ACC112 (cell line): ENCODE data around the gene ADSL.

ENCODE experiments used
- H2AFZ ChIP-seq: fragments of 200-600 bp; sonication (generic); one replicate; pipeline ENCODE4 v1.6.0; 2017; ENCODE audit warnings: antibody characterized with exemption, low read length; ENCODE audit not compliant: unreplicated experiment
- H3K27ac ChIP-seq: fragments of 200-600 bp; sonication (generic); 2 replicates; pipeline ENCODE4 v1.5.1; 2014; ENCODE audit warnings: low read depth, mild to moderate bottlenecking, antibody characterized with exemption, low read length, moderate library complexity
- H3K27me3 ChIP-seq: fragments of 200-600 bp; sonication (generic); 2 replicates; pipeline ENCODE4 v1.6.1; 2014; ENCODE audit warnings: mild to moderate bottlenecking, antibody characterized with exemption, low read length, moderate library complexity, mixed read lengths; ENCODE audit not compliant: insufficient read depth
- H3K36me3 ChIP-seq: fragments of 200-600 bp; sonication (generic); 2 replicates; pipeline ENCODE4 v1.6.1; 2016; ENCODE audit warnings: mild to moderate bottlenecking, antibody characterized with exemption, low read length, moderate library complexity, mixed read lengths; ENCODE audit not compliant: insufficient read depth
- H3K4me1 ChIP-seq: fragments of 200-600 bp; sonication (generic); one replicate; pipeline ENCODE4 v1.6.1; 2016; ENCODE audit warnings: low read length, mixed read lengths; ENCODE audit not compliant: insufficient read depth, unreplicated experiment, control insufficient read depth
- H3K4me3 ChIP-seq: fragments of 200-600 bp; sonication (generic); 2 replicates; pipeline ENCODE4 v1.5.1; 2014; ENCODE audit warnings: mild to moderate bottlenecking, low read depth, low read length
- H3K79me2 ChIP-seq: fragments of 200-600 bp; sonication (generic); one replicate; pipeline ENCODE4 v1.6.0; 2016; ENCODE audit warnings: low read length; ENCODE audit not compliant: control insufficient read depth, unreplicated experiment, insufficient read depth

The ADSL gene

DNA sequence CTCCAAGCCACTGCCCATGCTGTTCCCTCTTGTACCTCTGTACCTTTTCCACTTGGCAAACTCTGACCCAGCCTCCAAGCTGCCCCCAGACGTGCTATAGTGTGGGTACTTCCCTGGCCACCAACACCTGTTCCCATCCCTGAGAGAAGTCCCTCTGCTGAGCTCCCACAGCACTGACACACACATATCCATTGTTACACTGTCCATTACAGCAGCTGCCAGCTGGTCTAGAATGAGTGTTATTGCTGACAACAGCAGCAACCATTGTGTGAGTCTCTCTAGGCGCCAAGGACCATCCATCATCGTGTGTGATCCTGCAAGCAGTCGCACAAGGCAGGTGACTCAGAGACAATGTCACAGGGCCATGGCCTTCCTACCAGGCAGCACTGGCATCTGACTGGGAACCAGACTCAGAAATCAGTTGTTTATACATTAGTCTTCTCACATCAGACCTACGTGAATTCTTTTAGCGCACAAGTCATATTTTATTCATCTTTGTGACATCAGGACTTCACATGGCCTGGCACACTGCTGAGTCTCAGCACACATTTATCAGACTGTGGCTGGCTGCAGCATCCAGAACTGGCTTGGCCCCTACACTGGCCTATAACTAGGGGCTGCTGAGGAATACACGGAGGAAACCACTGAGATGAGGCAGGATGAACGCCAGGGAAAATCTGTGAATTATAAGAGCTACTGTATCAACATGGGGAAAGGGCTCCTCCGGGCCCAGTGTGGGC is 80.5 kb downstream of the ADSL start:
- Histone ChIP-seq H3K27me3 (no peaks in the 10 kb centered on the region), H3K4me3 (no peak overlapping the region), H3K79me2 (no peaks in the 10 kb centered on the region), H3K27ac (no peak overlapping the region), H3K4me1 (no peaks in the 10 kb centered on the region), H2AFZ (no peak overlapping the region), H3K36me3 (no peaks in the 10 kb centered on the region)

DNA sequence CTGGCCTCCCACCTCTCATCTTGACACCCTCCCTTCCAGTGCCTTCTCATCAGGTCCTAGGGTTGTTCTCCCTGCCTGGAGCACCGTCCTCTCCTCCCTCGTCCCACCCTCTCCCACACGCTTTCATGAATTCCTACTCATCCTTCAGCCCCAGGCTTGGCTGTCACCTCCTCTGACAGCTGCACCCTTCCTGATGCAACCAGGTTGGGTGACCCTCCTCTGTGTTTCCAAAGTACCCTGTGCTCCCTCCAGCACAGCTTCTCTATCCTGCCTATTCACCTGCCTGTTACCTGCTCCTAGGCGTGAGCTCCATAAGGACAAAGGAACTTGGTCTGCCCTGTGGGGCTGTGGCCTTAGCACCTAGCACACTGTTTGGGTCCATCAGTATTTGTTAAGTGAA is 82.5 kb downstream of the ADSL start:
- no peak overlapping the region for H3K4me3 ChIP-seq

DNA sequence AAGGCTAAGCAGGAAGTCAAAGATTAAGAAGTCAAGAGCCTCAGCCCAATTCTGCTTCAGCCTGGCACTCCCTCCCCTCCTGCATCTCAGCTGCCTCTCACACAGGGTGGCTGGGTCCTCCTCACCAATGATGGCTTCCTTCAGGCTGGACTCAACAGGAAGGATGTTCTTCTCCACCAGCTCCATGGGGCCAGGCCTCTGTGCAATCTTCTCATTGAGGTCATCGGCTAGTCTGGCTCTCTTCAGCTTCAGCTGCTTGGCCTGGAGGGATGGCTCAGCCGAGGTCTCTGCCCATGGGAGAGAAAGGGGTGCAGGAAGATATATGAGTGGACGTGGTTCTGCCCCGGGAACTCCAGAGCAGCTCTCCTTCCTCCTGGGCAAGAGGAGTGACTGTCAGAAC is 83.2 kb downstream of the ADSL start:
- Histone ChIP-seq H2AFZ (no peak overlapping the region), H3K36me3 (no peaks in the 10 kb centered on the region), H3K27me3 (no peaks in the 10 kb centered on the region), H3K27ac (no peak overlapping the region), H3K4me3 (no peak overlapping the region), H3K4me1 (no peaks in the 10 kb centered on the region), H3K79me2 (no peaks in the 10 kb centered on the region)

More for the DNA sequence above, 82.5 kb downstream of the ADSL start:
- Histone ChIP-seq H3K36me3 (no peaks in the 10 kb centered on the region), H3K27ac (no peak overlapping the region), H3K4me1 (no peaks in the 10 kb centered on the region), H3K27me3 (no peaks in the 10 kb centered on the region), H3K79me2 (no peaks in the 10 kb centered on the region), H2AFZ (no peak overlapping the region)

DNA sequence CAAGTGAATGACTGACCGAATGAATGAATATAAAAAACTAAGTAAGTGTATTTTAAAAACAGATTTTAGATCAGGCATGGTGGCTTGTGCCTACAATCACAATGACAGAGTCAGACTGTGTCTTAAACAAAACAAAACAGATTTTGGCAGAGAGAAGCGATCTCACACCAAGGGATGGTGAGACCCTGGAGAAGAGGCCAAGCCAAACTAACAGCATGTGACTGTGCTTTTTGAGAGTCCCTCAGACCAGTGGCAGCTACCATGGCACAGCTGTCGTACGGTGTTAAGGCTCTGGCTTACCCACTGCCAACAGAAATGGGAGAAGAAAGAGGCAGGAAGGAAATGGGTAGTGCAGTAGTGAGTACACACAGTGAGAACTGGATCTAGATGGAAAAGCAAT is 84.7 kb downstream of the ADSL start:
- no peak overlapping the region for H3K27ac ChIP-seq
- H2AFZ ChIP-seq: no peak overlapping the region
- no peaks in the 10 kb centered on the region for H3K27me3 ChIP-seq
- no peaks in the 10 kb centered on the region for H3K36me3 ChIP-seq
- no peak overlapping the region for H3K4me3 ChIP-seq
- H3K79me2 ChIP-seq: no peaks in the 10 kb centered on the region
- no peaks in the 10 kb centered on the region for H3K4me1 ChIP-seq

DNA sequence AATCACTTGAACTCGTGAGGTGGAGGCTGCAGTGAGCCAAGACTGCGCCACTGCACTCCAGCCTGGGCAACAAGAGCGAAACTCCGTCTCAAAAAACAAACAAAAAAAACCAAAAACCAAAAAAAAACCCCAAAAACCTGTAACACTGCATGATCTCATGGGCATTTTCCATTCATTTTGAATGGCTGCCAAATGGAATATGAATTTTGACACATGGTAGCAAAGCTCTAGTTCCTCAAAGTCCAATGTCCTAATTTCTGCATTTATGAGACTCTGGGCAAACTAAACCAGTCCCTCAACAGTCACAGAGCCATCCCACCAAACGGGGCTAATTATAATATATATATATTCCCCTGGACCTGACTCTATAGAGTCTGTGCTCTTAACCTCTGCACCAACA is 85.9 kb downstream of the ADSL start:
- no peak overlapping the region for H3K27ac ChIP-seq
- no peaks in the 10 kb centered on the region for H3K27me3 ChIP-seq
- H3K79me2 ChIP-seq: no peaks in the 10 kb centered on the region
- no peaks in the 10 kb centered on the region for H3K36me3 ChIP-seq
- no peak overlapping the region for H2AFZ ChIP-seq
- peaks cover 6% of the 10 kb centered on the region for H3K4me1 ChIP-seq
- no peak overlapping the region for H3K4me3 ChIP-seq

DNA sequence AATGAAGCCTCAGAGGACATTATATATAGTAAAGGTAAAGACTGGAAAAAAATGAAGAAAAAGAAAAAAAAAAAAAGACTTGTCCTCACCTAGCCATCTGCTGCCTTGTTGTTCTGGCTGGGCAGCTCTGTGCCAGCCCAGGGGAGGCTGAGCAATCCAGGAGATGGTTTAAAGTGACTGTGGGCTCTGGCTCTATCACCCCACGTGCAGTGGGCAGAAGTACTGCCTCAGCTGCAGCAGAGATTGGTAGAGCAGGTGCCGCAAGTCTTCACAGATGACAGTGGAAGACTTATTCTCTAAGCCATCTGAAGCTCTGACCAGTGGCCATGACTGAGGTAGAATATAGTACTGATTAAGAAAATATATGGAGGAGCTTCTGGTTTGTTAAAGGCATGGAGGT is 86.3 kb downstream of the ADSL start:
- H3K36me3 ChIP-seq: no peaks in the 10 kb centered on the region

DNA sequence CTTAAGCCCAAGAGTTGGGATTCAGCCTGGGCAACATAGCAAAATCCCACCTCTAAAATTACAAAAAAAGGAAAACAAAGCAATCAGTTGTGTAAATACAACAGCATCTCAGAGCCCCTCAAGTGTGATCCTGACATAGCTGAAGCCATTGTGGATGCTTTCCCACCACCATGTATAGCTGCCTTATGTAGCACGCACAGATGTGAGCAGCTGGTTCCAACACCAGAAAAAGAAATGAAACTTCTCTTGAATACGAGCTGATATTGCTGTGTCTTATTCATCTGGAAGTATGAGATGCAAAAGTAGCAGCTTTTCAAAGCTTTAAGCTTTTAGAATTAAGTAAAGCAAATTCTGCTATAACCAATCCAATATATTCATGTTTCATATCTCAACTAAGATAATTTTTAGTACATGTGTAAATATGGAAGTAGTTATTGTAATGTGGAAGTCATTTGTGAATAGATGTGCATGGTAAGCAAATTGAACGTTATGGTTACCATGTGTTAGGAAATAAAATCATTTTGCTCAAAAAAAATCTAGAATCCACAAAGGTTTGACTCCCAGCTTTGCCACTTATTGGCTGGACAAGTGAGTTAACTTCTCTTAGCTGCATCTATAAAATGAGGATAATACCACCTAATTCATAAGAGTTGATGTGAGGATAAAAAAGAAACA is 87.3 kb downstream of the ADSL start:
- peaks cover 5% of the 10 kb centered on the region for H3K79me2 ChIP-seq
- no peak overlapping the region for H2AFZ ChIP-seq
- H3K4me1 ChIP-seq: peaks cover 6% of the 10 kb centered on the region
- no peaks in the 10 kb centered on the region for H3K36me3 ChIP-seq
- H3K4me3 ChIP-seq: no peak overlapping the region
- no peaks in the 10 kb centered on the region for H3K27me3 ChIP-seq
- no peak overlapping the region for H3K27ac ChIP-seq

More for the DNA sequence above, 86.3 kb downstream of the ADSL start:
- Histone ChIP-seq H3K4me1 (peaks cover 6% of the 10 kb centered on the region), H3K4me3 (no peak overlapping the region), H3K27ac (no peak overlapping the region), H3K27me3 (no peaks in the 10 kb centered on the region), H3K79me2 (peaks cover 1% of the 10 kb centered on the region), H2AFZ (no peak overlapping the region)

DNA sequence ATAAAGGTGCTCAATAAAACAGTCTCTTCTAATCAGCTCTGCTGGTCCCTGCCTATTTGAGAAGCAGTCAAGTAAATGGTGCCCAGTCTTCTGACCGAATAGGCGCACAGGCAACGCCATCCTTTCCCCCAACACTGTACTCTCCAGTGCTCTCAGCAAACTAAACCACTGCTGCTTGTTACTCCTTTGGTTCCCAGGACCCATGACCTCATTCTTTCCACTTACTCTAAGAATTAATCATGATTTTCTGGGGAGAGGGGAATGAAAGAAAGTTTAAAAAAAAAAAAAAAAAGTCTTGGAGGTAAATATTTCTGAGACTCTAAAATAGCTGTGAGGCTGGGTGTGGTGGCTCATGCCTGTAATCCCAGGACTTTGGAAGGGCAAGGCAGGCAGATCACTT is 87.8 kb downstream of the ADSL start:
- H3K4me3 ChIP-seq: no peak overlapping the region
- H3K36me3 ChIP-seq: no peaks in the 10 kb centered on the region
- H3K79me2 ChIP-seq: peaks cover 5% of the 10 kb centered on the region
- no peak overlapping the region for H2AFZ ChIP-seq
- H3K27ac ChIP-seq: no peak overlapping the region
- H3K27me3 ChIP-seq: no peaks in the 10 kb centered on the region
- H3K4me1 ChIP-seq: peaks cover 6% of the 10 kb centered on the region

DNA sequence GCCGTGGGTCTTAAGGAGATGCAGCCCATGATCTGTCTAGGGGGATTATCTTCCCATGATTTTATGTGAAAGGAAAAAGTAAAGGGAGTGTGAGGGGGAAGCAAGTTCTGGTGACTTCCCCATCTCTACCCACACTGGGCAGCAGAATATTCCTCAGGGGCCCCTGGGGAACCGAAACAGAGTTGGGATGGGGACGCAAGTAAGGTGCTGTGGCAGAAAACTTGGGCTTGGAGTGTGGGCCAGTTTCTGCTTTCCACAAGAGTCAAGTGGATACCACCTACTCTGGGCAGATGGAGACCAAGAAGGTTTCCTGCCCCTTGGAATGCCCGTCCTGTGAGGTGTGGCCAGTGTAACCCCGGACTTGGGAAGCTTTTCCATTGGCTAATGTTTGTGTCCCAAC is 88.4 kb downstream of the ADSL start:
- Histone ChIP-seq H3K4me1 (peaks cover 6% of the 10 kb centered on the region), H3K36me3 (no peaks in the 10 kb centered on the region)

DNA sequence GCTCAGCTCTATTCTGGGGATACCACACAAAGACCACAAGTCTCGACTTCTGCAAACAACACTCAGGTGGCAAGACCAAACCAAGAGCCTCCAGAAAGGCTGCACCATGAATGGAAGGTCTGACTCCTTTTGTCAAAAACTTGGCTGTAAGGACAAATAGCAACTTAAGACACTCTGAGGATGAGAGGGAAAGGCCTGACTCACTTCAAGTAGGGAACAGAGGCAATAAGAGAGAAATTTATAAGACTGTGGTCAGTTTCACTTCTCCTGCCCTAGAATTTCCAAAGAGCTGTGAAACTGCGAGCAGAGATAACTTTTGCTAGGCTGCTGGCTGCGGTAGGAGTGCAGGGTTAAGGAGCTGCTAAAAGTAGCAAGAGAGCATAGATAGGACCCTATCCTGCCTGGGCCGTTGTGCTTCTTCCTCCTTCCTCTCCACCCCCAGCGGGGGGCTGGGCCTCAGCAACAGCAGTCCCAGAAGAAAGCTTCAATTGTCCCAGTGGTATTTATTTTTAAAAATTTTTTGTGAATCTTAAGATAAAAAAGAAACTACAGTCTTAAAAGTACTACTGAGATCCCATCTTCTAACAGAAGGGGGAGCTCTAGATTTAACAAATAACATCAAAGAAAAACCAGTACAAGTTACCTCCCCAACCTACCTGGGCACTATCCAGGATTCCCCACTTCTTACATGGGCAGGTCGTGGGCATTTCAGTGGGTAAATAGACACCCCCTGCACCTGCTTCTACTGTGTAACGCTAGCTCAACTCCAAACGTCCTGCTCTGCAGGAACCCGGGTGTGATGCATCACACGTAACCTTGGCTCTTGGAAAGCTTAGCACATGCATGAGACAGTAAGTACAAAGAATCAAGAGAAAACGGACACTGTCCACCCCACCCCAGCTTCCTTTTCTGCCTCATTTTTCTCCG is 90.5 kb downstream of the ADSL start:
- no peaks in the 10 kb centered on the region for H3K27me3 ChIP-seq
- peaks cover 6% of the 10 kb centered on the region for H3K4me1 ChIP-seq
- 0 out of 2 replicates have a peak overlapping the region, but pooled peaks have one; percentile 54 for H3K4me3 ChIP-seq
- H3K79me2 ChIP-seq: peaks cover 5% of the 10 kb centered on the region
- H3K36me3 ChIP-seq: no peaks in the 10 kb centered on the region
- peak overlapping the region; percentile 43 for H3K27ac ChIP-seq
- no peak overlapping the region for H2AFZ ChIP-seq

More for the DNA sequence above, 88.4 kb downstream of the ADSL start:
- Histone ChIP-seq H3K4me3 (no peak overlapping the region), H3K27me3 (no peaks in the 10 kb centered on the region), H3K27ac (no peak overlapping the region), H2AFZ (no peak overlapping the region), H3K79me2 (peaks cover 5% of the 10 kb centered on the region)
